ENCODE measurements around the gene IPO9.

GRCh38 chr1:201818971-201819750 is 9.8 kb upstream of the IPO9 start:
- TF ChIP-seq OSR1 (CRISPR knock-in tag; IDR thresholded peaks at IDR 0.05): no peak
- no peak for TF ChIP-seq TSHZ2 (CRISPR knock-in tag; IDR thresholded peaks at IDR 0.05)
- no peak for TF ChIP-seq ISL1 (CRISPR knock-in tag; IDR thresholded peaks at IDR 0.05)
- no peak for TF ChIP-seq PPARA (CRISPR knock-in tag; IDR thresholded peaks at IDR 0.05; ENCODE audit: borderline replicate concordance)
- no peak for TF ChIP-seq PATZ1 (CRISPR knock-in tag; IDR thresholded peaks at IDR 0.05; ENCODE audit: borderline replicate concordance)
- no peak for TF ChIP-seq ZFP3 (CRISPR knock-in tag; IDR thresholded peaks at IDR 0.05)
